ENCODE data around the gene GLT1D1.
"Not testable (repeated sequence)": the region's sequence is repeated elsewhere in the genome, so short reads cannot be mapped to it uniquely, and the experiment has no call there.

Gene GLT1D1

DNA sequence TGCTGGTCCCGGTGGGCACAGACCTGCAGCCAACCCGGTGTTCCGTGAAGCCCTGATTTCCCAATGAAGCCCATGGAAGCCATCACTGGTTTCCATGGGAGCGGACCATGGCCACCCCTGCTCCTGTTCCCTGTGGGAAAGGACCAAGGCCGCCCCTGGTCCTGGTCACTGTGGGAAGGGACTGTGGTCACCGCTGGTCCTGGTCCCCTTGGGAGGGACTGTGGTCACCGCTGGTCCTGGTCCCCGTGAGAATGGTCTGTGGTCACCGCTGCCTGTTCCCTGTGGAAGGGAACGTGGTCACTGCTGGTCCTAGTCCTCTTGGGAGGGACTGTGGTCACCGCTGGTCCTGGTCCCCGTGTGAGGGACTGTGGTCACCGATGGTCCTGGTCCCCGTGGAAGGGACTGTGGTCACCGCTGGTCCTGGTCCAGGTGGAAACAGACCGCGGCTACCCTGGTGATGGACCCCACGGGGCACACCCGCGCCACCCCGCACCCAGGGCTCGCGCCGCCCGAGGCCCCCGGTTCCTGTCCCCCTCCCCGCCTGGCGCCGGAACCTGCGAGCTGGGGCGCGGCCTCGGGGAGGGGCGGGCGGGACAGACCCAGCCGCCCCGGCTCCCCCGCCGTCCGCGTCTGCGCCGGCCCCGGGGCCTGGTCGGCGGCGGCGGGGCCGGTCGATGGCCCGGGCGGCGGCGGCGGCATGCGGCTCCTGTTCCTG lies at the start of gene GLT1D1:
Gene GLT1D1 (plus strand): TSS at position 594 of the 715 bp plus-strand sequence. CDS start 104 bp downstream, at position 698.
- peak in 1 of 3 donors; percentile 33 for DNase-seq

DNA sequence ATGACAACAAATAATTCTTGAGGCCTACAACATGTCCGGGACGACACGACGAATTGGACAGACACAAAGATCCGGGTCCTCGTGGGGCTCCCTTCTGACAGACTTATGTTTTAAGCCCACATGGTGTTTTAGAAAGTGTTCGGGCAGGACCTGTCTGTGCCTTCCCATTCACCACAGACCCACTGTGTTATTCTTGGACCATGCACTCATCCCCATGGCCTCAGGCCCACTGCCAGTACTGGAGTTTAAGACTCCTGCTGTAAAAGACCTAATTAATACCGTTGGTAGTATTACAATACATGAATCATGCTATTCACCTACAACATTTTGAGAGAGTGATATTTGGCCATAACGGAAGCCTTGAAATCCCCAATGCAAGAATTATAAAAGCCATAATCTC lies 49.5 kb upstream of the GLT1D1 start:
- no peak for DNase-seq

DNA sequence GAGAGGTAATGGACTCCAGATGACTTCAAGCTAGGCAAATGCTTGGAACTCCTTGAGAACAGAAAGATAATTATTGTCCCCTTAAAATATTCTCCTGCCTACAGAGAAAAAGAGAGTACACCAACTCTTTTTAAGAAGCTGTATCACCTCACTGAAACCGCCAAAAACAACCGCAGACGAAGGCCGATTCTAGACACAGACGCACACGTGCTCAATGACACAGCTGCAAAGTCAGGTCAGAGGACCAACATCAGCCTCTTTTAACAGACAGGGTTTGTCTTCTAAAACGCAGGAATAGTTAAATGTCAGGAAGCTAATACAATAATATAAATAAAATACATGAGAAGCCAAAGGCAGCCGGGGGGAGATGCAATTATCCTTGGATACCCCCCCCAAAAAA lies 48.5 kb upstream of the GLT1D1 start:
- no peak for DNase-seq

DNA sequence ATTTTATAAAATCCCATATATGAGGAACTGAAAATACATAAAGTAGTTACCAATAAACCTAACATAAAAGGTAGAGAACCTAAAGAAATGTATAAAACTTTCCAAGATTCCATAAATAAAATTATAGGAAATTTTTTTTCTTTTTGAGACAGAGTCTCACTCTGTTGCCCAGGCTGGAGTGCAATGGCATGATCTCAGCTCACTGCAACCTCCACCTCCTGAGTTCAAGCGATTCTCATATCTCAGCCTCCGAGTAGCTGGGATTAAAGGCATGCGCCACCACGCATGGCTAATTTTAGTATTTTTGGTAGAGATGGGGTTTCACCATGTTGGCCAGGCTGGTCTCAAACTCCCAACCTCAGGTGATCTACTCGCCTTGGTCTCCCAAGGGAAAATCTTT lies 47.9 kb upstream of the GLT1D1 start:
- not testable (repeated sequence) for DNase-seq

DNA sequence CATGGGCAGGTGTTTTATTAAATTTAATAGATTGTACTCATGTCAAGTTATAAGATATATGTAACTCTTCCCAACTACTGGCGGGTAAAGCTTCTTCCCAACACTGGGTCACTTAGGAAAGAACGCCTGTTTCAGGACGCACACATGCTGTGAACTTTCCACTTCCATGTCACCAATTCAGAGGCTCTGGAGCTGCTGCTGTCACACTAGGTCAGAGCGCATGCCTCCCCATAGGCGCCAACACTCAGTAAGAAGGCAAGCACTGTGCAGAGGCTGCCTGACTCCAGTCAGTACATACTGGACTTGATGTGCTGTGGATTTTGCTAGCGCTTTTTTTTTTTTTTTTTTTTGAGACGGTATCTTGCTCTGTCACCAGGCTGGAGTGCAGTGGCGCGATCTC lies 46.7 kb upstream of the GLT1D1 start:
- no peak for DNase-seq

DNA sequence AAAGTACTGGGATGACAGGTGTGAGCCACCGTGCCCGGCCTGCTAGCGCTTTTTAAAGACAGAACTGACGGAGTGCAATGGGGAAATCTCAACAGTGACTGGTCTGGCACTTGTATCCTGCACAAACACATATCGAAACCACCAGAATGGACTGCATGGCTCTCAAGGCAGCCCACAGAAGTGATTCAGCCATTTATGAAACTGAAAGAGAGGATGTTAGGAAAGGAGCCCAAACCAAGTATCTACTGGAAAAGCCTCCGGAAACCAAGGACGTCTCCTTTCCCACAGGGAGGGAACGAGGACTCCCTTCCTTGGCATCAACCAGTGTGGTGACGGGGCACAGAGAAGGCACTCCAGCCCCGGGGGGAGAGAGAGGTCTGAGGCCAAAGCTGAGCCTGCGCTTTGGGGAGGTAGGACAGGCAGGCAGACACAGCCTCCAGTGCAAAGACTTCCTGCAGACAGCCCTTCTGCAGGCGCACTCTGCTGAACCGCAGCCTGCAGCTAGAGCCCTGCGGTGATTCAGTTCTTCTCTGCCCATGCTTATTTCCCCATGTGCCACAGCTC lies 46.0 kb upstream of the GLT1D1 start:
- DNase-seq, result peak; percentile 86 to 96 (median 93)

DNA sequence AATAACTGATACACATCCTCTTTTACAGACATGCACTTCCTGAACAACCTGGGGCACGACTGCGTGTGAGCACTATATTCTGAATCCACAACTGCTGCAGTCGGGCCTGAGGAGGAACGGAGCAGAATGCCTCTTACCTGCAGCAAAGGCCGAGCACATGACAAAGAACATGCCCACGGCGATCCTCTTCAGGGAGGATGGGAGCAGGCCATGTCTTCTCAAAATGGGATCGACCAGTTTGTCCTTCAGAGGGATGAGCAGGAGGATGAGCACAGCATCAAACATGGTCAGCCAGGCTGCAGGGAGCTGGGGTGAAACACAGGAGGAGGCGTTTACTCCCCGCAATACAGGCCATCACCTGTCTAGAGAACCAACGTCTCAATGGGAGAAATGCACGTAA lies 44.6 kb upstream of the GLT1D1 start:
- DNase-seq, result no peak

DNA sequence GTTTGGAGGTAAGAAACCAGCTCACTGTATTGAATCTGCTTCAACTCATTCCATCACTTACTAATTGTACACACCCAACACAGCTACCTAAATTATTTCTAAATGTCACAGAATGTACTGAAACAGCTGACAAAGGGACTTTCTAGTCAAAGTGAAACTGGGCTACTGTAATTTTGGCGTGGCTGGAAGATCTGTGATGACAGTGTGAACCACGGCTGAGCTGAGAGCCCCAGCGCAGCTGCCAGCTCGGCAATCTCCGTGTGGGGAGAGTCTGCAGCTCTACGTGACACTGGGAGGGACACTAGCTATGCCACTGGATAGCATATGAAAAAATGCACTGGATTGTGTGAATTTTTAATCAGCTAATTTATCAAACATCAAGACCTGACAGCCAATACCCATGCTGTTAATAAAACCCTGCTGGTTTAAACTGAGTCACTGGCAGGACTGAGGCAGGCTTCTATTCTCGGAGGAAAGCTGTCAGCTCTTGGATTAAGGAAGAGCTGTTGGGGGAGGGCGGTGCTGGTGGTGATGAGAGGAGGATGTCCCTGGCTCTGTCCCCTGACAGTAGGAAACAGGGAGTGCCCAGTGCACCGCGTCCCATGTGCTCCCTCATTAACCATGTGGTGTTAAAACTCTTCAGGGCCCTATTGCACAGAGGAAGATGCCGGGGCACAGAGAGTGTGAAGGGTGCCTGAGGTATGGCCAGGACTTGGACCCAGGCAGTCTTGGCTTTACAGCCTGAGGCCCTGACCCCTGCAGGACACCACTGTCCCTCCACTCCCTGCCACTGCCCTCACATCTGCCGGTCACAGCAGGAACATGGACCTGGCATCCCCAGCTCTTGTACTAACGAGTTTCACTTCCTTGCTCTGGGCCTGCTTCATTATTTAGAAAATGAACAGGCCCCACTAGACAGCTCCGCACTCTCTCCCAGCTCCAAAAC lies 42.8 kb upstream of the GLT1D1 start:
- DNase-seq, result peak; percentile 64 to 77 (median 75)

DNA sequence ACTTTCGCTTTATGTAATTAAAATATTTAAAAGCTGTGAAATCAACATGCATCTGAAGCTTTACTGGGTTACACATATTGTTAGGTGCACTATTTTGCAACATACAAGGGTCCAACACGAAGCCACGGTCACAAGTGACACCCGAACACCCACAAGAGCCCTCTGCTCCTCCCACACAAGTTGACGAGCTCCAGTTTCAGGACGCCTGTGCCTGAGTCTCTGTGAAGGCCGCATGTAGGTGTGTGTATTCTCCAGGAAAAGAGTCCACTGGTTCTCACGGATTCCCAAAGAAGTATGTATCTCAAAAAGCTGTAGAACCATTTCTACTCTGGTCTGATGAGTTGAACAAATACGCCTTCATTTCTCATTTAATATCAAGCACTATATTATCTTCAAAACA lies 41.5 kb upstream of the GLT1D1 start:
- DNase-seq, result no peak

DNA sequence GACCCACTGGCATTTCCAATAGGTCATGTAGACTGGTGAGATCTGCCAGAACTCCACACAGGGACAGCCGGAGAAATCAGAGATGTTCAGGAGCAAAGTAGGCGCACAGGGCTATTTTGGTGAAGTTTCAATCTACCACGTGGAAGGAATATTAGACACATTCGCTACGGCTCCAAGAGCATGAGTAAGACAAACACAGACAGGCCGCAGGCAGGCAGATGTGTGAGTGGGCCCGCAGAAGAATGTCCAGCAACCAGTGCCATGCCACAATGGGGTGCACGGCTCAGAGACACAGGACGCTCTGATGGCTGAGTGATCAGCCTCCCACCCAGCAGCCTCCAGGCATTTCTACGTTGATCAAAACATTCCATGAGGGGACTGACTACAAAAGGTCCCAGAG lies 39.9 kb upstream of the GLT1D1 start:
- DNase-seq, result no peak

DNA sequence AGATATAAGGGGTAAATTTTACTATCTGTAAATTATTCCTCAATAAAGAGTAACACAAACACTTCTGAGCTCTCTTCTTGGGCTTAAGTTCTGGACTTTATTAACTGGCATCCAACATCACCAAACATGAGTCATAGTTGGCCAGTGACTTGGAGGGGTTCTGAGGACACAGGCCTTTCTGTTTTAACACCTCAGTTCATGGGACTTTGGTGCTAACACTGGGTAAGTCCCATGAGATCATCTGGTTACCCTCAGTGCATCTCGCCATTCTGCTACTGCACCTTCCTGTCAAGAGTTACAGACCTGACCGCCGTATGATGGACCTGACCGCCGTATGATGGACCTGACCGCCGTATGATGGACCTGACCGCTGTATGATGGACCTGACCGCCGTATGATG lies 39.4 kb upstream of the GLT1D1 start:
- DNase-seq, result peak in 2 of 3 donors; percentile 34 to 63

DNA sequence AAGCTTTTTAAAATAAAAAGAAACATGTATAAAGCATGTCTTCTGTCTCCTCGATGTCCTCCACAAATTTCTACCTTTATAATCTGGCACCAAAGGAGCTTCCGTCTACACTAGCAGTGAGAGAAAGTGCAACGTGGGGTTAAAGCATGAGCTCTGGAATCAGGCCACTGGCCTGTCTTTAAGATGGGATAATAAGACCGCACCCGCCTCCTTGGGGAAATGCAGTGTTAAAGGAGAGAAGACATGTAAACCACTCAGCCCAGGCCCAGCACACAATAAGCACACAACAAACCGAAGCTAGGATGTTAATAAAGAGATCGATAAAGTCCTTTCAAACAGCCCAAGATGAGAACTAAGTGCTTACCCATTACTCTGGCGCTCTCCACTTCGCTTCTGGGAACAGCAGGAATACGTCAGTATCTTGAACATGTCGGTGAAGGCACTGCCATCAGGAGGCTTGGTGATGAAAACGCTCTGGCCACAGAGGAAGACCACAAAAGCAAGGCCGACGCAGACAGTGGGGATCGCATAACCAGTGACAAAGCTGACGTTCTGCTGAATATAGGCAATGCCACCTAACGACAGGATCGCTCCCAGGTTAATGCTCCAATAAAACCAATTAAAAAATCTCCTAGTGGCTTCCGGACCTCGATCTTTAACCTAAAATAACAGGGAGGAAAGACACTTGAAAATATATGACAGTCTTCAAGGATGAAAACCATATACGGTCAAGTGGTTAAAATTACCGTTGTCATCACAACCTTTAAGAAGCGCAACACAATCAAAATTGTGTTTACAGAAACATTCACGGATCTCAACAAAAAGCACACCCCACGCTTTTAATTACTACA lies 38.6 kb upstream of the GLT1D1 start:
- no peak for DNase-seq

DNA sequence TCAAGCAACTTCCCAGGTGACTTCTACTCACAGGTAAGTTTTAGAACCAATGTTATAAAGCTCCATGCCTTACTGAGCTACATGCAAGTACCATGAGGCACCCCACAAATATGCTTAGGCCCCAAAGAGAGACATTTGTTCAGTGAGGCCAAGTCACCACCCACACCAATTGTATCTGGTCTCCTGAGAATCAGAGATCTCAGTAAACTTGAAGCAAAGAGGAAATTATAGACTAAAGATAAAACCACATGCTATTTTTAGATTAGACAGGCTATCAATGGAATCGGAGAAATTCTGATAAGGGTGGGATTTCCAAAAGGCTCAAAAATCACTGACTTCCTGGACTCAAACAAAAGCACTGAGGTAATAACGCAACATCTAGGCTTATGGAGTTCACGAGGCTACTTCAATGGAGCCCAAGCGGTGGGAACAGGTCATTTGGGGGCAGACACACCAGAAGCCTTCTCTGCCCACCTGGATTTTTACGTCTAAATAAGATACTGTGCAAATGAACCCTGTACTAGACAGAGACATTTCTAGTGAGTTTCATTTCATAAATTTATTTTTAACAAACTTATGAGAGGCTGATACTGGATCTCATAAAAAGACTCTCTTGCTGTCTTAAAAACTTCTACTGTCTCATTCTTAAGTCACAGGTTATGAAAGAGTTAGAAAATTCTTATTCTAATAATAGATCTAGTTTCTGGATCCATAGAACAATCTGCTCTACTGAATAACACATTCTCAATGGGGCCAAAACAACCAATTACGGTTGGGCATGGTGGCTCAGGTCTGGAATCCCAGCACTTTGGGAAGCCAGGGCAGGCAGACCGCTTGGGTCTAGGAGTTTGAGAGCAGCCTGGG lies 37.3 kb upstream of the GLT1D1 start:
- no peak for DNase-seq

DNA sequence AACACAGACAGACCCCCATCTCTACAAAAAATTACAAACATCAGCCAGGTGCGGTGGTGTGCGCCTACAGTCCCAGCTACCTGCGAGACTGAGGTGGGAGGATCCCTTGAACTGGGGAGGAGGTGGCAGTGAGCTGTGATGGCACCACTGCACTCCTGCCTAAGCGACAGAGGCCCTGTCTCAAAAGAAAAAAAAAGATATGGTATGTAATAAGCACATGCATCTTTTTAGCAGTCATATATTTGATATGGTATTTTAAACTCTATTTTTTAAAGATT lies 36.7 kb upstream of the GLT1D1 start:
- DNase-seq, result no peak

DNA sequence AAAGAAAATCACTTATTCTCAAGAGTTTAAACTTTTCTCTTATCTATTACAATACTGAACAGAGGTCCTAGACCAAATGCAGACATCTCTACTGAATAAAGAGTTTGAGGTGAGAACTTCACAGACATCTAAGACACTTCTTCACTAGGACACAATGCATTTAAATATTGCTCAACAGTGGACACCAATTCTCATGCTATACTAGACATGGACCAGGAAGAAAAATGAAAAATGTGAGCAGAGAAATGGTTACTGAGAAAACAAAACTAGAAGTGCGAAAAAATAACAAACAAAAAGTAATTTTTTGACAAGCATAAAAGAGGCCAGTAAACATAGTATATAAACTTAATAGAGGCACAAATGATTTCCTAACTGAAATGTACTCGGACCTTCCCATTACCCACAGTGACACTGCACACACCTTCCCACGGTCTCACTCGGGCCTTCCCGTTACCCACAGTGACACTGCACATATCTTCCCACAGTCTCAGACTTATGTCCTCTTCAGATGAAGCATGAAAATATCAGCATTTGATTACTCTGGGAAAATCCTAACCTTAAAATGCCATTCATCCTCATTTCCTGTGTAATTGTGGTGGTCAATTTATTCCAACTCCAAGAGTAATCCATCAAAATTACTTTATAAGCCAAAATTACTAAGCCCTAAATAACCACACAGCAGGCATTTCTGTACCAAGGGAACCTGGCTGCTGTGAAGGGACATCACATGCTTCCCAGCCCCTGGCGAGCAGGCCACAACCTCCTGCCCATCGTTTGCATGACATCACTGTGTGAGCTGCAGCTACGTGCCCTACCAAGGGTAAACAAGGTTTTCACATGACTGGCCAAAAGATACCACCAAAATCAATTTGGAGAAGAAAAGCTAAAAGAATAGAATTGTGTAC lies 35.9 kb upstream of the GLT1D1 start:
- peak; percentile 55 to 77 (median 72) for DNase-seq

DNA sequence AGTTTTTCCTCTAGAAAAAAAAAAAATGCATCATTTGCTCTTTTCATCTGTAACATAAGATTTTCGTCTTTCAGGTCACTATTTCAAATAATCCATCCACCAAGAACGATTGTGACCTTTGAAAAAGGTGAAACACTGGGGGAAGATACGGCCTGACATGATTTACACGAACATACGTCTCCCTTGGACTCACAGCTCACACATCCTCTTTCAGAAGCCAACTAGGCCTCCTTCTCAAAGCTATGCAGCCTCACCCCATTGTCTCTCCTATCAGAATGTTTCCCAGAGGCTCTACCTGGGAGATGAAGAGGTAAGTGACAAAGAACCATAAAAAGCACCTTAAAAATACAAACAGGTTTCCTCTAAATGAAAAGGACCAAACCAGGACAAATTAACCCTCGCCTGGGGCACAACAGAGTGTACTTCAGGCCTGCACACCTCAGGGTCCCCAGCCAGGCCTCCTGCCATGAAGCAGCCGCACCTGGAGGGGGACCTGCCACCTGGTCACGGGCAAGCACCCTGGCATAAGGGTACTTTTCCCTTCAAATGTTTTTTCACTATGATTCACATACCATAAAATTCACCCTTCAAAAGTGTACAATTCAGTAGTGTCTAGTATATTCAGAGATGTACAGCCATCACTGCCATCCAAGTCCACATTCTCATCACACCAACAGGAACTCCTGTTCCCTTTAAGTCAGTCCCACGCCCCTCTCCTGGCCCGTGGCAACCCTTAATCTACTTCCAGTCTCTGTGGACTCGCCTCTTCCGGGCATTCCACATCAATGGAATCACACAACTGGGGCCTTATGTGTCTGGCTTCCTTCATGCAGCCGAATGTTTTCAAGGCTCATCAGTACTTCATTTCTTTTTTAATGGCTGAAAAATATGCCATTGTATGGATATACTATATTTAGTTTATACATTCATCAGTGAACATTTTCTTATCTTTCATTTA lies 34.9 kb upstream of the GLT1D1 start:
- DNase-seq, result no peak

DNA sequence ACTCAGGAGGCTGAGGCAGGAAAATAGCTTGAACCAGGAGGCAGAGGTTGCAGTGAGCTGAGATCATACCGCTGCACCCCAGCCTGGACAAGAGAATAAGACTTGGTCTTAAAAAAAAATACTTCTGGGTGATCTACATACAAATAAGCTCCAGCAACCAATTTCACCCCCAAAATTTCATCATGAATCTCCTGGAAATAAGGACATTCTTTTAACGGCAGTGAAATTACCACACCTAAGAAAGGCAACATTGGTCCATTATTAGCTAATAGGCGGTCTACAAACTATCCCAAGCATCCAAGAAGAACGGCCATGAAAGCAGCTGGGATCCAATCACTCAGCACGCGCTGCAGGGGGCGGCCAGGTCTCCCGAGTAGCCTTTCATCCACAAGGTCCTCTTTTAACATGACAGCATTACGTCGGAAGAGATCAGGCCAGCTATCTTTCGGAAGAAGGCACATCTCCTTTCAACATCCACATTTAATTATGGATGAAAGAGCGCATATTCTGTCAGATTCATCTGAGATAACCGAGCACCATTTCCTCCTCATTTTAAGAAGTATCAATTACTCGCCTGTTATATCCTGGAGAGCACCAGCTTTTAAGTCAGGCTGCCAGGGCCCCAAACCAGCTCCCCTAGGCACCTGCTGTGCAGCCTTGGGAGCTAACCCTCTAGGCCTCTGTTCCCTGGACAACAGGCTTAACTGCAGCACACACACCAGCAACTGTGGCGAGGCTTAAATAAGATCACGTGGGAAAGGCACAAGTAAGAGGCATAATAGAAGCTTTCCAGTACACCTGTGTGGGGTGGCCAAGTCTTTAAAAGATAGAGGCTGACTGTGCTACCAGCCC lies 33.8 kb upstream of the GLT1D1 start:
- DNase-seq, result no peak

DNA sequence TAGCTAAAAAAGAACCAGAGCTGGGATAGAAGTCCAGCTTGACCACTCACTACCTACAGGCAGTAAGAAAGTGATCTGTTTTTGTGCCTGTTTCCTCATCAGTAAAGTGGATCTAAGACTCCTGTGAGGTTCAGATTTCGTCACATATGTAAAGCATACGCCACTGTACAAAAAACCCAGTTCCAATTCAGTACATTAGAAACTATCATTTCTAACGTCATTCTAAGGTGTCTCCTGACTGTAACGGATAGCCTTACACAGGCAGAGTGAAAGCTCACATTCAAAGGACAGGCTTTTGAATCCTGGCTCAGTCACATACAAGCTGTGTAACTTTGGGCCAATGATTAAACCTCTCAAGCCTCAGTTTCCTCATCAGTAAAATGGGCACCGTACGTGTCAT lies 33.0 kb upstream of the GLT1D1 start:
- DNase-seq, result no peak
